ENCODE measurements around the gene MRPL51. TPM values are rescaled to one million over a fixed set of nuclear protein-coding genes. Genes with fewer than 3 reads are reported as not detected.

Gene MRPL51
- total RNA-seq, 4 donors from 2014 or later = 2.6 to 49.7 (median 40.9) TPM

- no peak for TF ChIP-seq POLR2AphosphoS5 (IDR thresholded peaks at IDR 0.05)
- no peak for TF ChIP-seq POLR2A (IDR thresholded peaks at IDR 0.05)
- TF ChIP-seq, protein P1, sequence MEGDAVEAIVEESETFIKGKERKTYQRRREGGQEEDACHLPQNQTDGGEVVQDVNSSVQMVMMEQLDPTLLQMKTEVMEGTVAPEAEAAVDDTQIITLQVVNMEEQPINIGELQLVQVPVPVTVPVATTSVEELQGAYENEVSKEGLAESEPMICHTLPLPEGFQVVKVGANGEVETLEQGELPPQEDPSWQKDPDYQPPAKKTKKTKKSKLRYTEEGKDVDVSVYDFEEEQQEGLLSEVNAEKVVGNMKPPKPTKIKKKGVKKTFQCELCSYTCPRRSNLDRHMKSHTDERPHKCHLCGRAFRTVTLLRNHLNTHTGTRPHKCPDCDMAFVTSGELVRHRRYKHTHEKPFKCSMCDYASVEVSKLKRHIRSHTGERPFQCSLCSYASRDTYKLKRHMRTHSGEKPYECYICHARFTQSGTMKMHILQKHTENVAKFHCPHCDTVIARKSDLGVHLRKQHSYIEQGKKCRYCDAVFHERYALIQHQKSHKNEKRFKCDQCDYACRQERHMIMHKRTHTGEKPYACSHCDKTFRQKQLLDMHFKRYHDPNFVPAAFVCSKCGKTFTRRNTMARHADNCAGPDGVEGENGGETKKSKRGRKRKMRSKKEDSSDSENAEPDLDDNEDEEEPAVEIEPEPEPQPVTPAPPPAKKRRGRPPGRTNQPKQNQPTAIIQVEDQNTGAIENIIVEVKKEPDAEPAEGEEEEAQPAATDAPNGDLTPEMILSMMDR (IDR thresholded peaks at IDR 0.05) = no peak
- no peak for TF ChIP-seq EP300 (IDR thresholded peaks at IDR 0.05; ENCODE audit: low read depth)
- peaks cover 0 to 46% (median 17%) of the 10 kb centered on the region in 4 donors for H3K36me3 ChIP-seq
- intact Hi-C loops (cut with DNase I; ENCODE audit: low total_unique reads) = no loop called here
Measured at GRCh38 chr12:6529291-6529737, 36.3 kb upstream of the MRPL51 start.

DNA sequence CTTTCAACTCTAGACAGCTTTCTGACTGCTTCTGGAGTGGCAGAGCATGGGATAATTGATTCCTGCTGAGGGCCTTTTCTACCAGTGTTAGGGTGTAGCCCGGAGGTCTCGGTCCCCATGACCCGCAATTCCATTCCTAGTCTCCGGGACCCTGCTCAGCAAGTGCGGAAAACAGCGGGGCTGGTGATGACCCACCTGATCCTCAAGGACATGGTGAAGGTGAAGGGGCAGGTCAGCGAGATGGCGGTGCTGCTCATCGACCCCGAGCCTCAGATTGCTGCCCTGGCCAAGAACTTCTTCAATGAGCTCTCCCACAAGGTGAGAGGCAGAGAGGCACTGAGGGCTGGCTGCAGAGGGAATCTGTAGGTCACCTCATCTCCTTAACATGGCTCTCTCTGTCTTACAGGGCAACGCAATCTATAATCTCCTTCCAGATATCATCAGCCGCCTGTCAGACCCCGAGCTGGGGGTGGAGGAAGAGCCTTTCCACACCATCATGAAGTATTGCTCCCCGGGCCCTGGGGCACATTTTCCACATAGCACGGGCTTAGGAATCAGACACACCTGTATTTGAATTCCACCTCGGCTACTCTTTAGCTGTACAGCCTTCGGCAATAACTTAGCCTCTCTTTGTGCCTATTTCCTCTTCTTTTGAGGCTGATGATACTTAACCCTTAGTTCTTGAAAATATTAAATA lies 35.6 kb upstream of the MRPL51 start:
- intact Hi-C loops (cut with DNase I; ENCODE audit: low total_unique reads) (no loop called here), in situ Hi-C loops (cut with MboI; ENCODE audit: low pct_ligation_motif_present in 1 of 4, low pct_unique_long_range_greater_than_20kb in 1 of 4, low sequenced_read_pairs in 3 of 4) (loop anchor here in 1 of 4 donors (25.0 kb wide), 2 partner anchors 91 to 191 kb away; partner anchors contain the start of genes CD27 and TNFRSF1A)
- H3K4me3 ChIP-seq = no peak overlapping the region
- H3K27me3 ChIP-seq = no peaks in the 10 kb centered on the region
- WGBS, 2 donors (ENCODE audit: low coverage in 1 of 2) = 86% methylated on average over 17 of the region's 17 CpGs; no CpG with 5 or more reads in 1 of the 2 donors
- H3K36me3 ChIP-seq = peaks cover 0 to 52% (median 20%) of the 10 kb centered on the region in 4 donors
- no peak for DNase-seq
- no peaks in the 10 kb centered on the region for H3K9me3 ChIP-seq
- H3K27ac ChIP-seq = no peak overlapping the region
- no peak for TF ChIP-seq POLR2AphosphoS5 (IDR thresholded peaks at IDR 0.05)
- peaks cover 13 to 21% (median 17%) of the 10 kb centered on the region in 4 donors for H3K4me1 ChIP-seq

More at GRCh38 chr12:6529291-6529737, 36.3 kb upstream of the MRPL51 start:
- no peaks in the 10 kb centered on the region for H3K9me3 ChIP-seq
- H3K27me3 ChIP-seq = no peaks in the 10 kb centered on the region
- no peak overlapping the region for H3K4me3 ChIP-seq
- peaks cover 13 to 24% (median 18%) of the 10 kb centered on the region in 4 donors for H3K4me1 ChIP-seq
- H3K27ac ChIP-seq = no peak overlapping the region
- DNase-seq = no peak
- WGBS, 2 donors (ENCODE audit: low coverage in 1 of 2) = 91% methylated on average over 9 of the region's 9 CpGs; no CpG with 5 or more reads in 1 of the 2 donors
- in situ Hi-C loops (cut with MboI; ENCODE audit: low pct_ligation_motif_present in 1 of 4, low pct_unique_long_range_greater_than_20kb in 1 of 4, low sequenced_read_pairs in 3 of 4) = loop anchor here in 1 of 4 donors (25.0 kb wide), 2 partner anchors 92 to 192 kb away; partner anchors contain the start of genes CD27 and TNFRSF1A

GRCh38 chr12:6527711-6528110 lies 34.6 kb upstream of the MRPL51 start:
- no peak overlapping the region for H3K27ac ChIP-seq
- intact Hi-C loops (cut with DNase I; ENCODE audit: low total_unique reads) = no loop called here
- no peaks in the 10 kb centered on the region for H3K9me3 ChIP-seq
- in situ Hi-C loops (cut with MboI; ENCODE audit: low pct_ligation_motif_present in 1 of 4, low pct_unique_long_range_greater_than_20kb in 1 of 4, low sequenced_read_pairs in 3 of 4) = loop anchor here in 1 of 4 donors (25.0 kb wide), 2 partner anchors 90 to 190 kb away; partner anchors contain the start of genes CD27 and TNFRSF1A
- peaks cover 5 to 11% (median 9%) of the 10 kb centered on the region in 4 donors for H3K4me1 ChIP-seq
- peaks cover 0 to 62% (median 24%) of the 10 kb centered on the region in 4 donors for H3K36me3 ChIP-seq
- 90 to 100% methylated on average over 1 to 4 of the region's 4 CpGs for WGBS, 2 donors (ENCODE audit: low coverage in 1 of 2)
- TF ChIP-seq EP300 (IDR thresholded peaks at IDR 0.05; ENCODE audit: low read depth) = no peak
- TF ChIP-seq POLR2A (IDR thresholded peaks at IDR 0.05) = no peak
- TF ChIP-seq, protein P1 (IDR thresholded peaks at IDR 0.05) = no peak
- no peak for TF ChIP-seq POLR2AphosphoS5 (IDR thresholded peaks at IDR 0.05)
- DNase-seq = no peak
- H3K4me3 ChIP-seq = no peak overlapping the region
- H3K27me3 ChIP-seq = no peaks in the 10 kb centered on the region

DNA sequence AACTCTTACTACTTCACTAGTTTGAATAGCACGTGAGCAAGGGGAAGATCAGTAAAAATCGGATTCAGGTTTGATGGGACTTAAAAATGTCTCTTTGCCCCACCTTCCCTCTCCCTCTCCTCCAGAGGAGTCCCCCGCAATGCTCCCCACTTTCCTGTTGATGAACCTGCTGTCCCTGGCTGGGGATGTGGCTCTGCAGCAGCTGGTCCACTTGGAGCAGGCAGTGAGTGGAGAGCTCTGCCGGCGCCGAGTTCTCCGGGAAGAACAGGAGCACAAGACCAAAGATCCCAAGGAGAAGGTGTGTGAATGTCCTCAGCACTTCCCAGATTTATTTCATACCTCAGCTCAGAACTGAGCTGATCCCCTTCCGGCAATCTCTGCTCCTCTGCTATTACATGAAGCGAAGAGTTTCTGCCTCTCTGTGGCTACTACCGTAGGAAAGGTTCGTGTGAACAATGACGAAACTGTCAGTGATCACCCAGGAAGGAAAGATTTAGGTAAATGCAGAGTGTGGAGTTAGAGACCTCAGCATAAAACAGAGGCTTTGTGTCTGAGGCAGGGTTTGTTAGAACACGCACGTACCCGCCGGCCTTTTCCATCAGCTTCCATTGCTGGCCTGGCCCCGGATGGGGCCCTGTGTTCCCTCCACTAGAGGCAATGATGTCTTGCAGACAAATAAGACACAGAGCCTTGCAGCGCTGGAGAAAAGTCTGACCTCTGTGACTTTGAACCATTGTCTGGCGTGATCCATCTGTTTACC lies 33.9 kb upstream of the MRPL51 start:
- no peak overlapping the region for H3K4me3 ChIP-seq
- DNase-seq = no peak
- in situ Hi-C loops (cut with MboI; ENCODE audit: low pct_ligation_motif_present in 1 of 4, low pct_unique_long_range_greater_than_20kb in 1 of 4, low sequenced_read_pairs in 3 of 4) = loop anchor here in 1 of 4 donors (25.0 kb wide), 2 partner anchors 90 to 190 kb away; partner anchors contain the start of genes CD27 and TNFRSF1A
- TF ChIP-seq, protein P1 (IDR thresholded peaks at IDR 0.05) = no peak
- no peak for TF ChIP-seq POLR2A (IDR thresholded peaks at IDR 0.05)
- no peak for TF ChIP-seq EP300 (IDR thresholded peaks at IDR 0.05; ENCODE audit: low read depth)
- no peak for TF ChIP-seq POLR2AphosphoS5 (IDR thresholded peaks at IDR 0.05)
- H3K36me3 ChIP-seq = peaks cover 0 to 67% (median 27%) of the 10 kb centered on the region in 4 donors
- H3K27ac ChIP-seq = no peak overlapping the region
- H3K27me3 ChIP-seq = no peaks in the 10 kb centered on the region
- H3K9me3 ChIP-seq = no peaks in the 10 kb centered on the region
- 92 to 94% methylated on average over 9 to 19 of the region's 19 CpGs for WGBS, 2 donors (ENCODE audit: low coverage in 1 of 2)
- H3K4me1 ChIP-seq = peaks cover 0 to 3% (median 1%) of the 10 kb centered on the region in 4 donors
- intact Hi-C loops (cut with DNase I; ENCODE audit: low total_unique reads) = no loop called here
